RCC 7860 (cell line): ENCODE measurements around the gene PRKCSH.
"Not testable (repeated sequence)": the region's sequence is repeated elsewhere in the genome, so short reads cannot be mapped to it uniquely, and the experiment has no call there.

Experiments
- DNase-seq: peaks from one replicate; pipeline ENCODE4 v3.0.0-alpha.2; 2015; ENCODE audit warnings: low spot score
- FAIRE-seq: peaks from 2 replicates; lab custom pipeline; 2012; peaks lifted over from hg19 to GRCh38; lab: Jason Lieb, UNC

PRKCSH gene

DNA sequence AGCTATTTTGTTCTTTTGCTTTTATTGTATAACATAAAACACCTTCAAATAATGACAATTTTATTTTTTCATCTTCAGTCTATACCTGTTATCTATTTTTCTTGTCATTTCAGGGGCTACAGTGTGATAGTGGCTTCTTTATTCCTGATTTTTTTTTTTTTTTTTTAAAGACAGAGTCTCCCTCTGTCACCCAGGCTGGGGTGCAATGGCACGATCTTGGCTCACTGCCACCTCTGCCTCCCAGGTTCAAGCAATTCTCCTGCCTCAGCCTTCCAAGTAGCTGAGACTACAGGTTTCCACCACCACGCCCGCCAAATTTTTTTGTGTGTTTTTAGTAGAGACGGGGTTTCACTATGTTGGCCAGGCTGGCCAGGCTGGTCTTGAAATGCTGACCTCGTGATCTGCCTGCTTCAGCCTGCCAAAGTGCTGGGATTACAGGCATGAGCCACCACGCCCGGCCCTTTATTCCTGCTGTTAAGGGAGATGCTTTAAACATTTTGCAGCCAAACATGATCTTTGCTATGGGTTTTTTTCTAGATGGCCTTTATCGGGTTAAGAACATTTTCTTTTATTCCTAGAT is 32.9 kb downstream of the PRKCSH start:
- FAIRE-seq, DNase-seq: not testable (repeated sequence)

DNA sequence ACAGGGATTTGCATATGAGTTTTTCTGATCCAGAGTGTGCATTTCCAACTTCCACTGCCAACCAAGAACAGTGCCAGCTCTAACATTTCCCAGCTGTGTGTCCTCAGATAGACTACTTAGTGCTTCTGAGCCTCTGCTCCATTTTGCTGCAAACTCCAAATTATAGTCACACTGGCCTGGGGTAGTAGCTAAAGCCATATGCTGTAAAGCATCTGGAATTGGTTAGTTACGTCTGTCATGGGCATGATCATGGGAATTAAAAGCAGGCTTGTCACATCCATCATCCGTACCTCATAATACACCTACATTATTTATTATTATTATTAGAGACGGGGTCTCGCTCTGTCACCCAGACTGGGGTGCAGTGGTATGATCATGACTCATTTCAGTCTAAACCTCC is 38.3 kb downstream of the PRKCSH start:
- FAIRE-seq, result no peak
- DNase-seq, result no peak

DNA sequence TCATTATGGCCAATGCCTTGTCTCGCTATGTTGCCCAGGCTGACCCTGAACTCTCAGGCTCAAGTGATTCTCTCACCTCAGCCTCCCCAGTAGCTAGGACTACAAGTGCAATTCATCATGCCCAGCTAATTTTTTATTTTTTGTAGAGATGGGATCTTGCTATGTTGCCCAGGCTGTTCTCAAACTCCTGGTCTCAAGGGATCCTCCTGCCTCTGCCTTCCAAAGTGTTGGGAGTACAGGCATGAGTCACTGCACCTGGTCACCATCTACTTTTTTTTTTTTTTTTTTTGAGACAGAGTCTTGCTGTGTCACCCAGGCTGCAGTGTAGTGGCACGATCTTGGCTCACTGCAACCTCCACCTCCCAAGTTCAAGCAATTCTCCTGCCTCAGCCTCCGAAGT is 39.9 kb downstream of the PRKCSH start:
- FAIRE-seq, DNase-seq: not testable (repeated sequence)

DNA sequence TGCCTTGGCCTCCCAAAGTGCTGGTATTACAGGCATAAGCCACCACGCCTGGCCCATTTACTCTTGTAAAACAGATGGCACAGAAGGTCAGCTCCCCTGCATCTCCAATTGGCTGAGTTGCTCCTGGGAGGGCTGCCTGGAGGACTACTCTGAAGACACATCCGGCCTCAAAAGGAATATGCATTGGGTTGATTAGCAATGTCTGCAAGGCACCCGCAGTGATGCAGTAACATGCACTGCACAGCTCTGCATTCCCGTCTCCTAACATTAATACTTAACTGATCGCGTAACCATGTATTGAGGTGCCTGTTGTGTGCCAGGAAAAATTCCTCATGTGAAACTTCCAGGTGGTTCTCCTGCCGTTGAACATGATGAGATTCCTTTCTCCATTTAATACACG is 40.4 kb downstream of the PRKCSH start:
- DNase-seq, result no peak
- FAIRE-seq, result no peak

DNA sequence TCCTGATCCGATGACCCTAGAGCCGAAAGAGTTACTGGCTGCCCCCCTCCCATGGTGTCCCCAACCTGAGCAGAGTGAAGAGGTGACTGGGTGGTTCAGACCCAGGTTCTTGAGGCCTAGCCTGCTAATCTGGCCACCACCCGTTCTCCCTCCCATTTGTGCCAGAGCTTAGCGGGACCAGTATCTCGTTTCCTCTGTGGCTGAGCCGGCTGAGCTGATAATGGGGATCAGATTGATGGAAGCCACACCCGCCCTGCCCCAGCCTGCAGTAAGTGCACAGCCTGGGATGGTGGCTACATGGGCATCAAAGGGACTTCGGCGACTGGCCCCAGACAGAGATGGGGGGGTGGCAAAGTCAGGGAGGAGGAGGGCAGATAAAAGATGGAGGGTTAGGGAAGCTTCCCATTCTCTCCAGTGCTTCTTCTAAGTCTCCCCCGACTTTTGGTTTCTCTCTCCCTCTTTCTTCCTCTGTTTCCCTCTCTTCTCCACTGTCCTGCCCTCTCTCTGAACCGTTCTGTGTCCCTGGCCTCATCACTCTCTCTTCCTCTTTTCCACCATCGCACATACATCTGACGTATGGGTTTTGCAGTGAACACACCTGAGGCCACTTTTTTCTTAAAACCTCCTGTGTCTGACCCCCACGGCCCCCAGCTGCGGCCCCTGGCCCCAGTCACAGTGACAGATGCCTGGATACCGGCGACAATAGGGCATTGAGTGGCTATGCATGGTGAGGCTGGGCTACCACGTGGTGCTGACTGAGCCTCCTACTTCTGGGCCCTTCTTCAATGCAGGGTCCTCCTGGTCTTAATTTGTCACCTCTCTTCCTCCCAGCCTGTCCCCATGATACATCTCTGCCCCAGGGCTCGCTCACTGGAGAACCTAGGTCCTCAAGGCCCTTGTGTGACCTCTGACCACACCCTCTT is 43.0 kb downstream of the PRKCSH start:
- DNase-seq (no peak), FAIRE-seq (no peak)

DNA sequence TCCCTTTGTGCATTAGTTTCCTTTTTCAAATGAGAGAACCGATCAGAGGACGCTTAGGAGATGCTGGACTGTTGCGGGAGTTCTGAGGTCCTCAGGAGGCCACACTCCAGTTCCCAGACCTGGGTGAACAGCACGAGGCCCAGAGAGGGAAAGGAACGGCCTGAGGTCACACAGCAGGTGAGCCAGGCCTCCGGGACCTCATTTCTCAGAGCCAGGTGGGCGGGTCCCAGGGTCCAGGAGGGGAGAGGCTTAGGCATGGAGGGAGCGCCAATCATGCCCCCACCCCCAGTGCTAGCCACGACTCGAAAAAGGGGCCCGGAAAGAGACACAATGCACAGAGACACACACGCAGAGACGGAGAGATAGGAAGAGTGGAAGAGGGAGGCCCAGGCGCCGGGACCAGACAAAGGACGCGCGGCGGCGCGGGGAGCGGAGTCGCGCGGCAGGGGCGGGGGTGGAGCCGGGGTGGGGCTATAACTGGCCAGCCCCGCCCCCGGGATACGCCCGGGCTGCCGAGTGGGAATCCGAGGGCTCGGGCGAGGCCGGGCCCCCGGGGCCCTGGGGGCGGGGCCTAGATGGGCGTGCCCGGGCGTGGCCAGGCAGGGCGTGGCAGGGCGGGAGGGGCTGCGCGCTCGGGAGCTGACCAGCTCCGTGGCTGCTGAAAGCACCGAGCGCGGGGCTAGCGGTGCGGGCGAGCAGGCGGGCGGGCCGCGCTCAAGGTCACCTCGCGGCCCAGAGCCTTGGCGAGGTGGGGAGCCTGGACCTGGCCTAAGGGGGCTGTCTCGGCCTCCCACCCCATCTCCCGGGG is 43.9 kb downstream of the PRKCSH start:
- no peak for DNase-seq
- no peak for FAIRE-seq

DNA sequence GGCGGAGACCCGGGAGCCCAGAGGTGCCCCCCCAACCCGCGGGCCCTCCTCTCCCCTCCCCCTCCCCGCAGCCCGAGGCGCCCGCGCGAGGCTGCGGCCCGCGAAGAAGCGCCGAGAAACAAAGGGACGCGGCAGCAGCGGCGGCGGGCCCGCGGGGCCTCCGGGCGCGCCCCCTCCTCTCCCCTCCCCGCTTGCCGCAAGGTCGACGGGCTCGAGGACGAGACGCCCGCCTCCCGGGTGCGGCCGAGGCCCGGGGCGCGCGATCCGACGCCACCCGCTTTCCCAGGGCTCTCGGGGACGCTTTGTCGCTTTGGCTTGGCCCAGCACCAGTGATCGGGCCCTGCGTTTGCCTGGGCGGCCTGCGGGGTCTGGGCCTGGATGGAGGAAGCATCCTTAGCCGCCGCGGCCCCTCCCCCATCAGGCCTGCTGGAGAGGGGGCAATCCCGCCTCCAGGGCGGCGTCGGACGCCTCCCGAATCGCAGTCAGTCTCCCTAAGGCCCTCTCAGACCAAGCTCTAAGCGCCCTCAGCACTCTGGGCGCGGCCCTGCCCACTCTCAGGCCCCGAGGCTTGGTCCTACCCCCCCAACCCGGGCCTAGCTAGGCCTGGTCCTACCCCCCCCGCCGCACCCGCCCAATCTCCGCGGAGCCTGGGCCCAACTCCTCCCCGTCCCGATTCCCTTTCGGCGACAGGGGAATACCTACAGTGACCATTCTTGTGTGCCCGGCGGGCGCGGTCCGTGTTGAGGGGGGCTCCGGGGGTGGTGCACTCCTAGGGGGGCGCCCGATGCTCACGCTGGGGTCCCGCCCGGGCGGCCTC is 44.7 kb downstream of the PRKCSH start:
- FAIRE-seq (no peak), DNase-seq (no peak)

DNA sequence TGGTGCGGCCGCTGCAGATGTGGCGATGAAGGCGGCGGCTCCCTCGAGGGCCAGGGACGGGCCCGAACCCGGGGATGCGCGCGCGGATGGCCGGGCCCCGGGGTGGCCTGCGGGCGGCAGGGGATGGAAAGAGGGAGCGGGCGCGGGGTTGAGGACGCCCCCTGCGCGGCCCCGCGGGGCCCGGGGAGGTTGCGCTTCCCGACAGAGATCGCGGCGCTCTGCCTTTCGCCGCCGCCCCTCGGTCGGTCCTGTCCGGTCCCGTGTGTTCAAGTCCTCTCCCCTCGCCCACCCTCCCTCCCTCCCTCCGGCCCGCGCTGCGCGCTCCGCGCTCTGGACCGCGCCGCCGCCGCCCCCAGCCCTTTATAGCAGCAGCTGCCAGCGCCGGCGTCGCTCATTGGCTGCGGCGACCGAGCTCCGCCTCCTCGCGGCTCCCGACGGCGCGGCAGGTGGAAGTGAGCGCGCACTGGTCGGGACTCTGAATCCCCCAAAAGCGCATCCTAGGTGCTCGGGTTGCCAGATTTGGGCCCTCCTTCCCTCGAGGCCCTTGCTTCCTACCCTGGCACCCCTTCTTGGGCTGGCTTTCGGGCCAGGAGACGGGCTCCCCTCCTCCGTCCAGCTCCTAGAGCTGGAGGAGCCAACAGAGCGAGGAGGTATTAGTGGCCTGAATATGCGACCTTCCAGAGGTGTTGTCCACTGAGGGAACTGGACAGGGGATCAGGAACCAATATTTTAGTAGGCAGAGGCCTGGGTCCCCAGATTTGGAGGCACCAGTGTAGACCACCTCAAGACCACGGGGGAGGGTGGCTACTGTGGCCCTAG is 45.5 kb downstream of the PRKCSH start, which contains the start of gene ELAVL3:
Gene ELAVL3, minus strand, starts transcription at position 332 of the 819 bp plus-strand sequence. CDS start 438 bp downstream, outside the sequence.
- no peak for DNase-seq

DNA sequence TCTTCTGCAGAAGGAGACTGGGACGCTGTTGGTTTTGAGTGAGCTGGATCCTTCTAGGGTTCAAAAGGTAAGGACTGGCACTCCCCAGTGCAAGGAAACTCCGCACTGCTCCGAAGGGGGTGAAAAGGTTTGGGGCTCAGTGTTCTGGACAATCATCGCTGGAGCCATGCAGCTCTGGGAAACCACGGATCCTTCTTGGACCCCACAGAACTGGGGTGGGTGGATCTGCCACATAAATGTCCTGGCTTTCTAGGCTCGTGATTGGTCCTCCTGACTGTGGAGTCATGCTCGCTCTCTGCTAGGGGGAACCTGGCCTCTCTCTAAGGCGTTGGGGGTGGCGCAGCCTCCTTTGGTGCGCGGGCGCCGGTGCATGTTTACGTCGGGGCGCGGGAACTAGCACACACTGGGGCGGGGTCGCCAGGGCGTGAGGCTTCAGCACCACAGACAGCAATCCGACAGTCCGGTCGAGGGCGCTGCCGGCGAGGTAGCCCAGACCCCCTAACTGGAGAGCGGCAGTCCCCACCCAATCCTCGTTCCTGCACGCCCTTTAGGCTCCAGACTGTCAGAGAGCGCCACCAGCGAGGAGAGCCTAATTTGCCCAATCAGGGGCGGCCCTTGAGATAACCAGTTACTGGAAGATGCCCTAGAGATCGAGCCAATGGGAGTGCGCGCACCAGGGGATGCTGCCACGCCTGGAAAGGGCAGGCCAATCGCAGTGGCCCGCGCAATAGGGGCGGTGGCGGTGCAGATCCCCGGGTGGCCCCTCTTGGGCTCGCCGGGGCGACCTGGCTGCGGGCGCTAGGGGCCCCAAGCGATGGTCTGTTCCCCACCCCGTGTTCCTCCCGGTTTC is 46.3 kb downstream of the PRKCSH start:
- DNase-seq (peak; percentile 72), FAIRE-seq (peak; percentile 5)

More for the DNA sequence above, 45.5 kb downstream of the PRKCSH start, which contains the start of gene ELAVL3:
- no peak for FAIRE-seq

DNA sequence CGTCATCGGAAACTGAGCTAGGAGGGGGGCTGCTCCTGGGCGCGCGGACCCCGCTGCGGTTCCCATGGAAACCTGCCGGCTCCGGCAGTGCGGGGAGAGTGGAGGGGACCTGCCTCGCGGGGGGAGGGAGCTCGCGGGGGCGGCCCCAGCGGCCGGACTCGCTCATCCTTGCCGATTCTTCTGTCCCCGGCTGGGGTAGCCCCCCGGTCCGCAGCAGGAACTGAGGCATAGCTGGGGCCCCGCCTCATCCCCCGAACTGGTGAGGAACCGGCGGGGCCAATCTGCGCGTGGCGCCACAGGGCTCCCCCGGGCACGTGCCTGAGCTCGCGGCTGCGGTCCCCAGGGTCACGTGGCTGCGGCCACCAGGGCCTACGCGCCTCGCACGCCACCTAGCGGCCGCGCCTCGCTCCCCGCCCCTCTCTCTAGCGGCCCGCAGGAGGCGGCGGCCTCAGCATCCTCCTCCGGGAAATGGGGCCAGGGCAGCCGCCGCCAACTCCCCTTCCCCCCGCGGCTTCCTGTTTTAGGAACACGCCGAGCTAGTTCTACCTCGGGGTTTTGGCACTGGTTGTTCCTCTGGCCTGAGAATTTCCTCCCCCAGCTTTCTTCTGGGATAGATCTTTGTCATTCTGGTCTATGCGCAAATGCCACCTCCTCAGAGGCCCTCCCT is 47.1 kb downstream of the PRKCSH start:
- FAIRE-seq (no peak), DNase-seq (peak; percentile 65)

DNA sequence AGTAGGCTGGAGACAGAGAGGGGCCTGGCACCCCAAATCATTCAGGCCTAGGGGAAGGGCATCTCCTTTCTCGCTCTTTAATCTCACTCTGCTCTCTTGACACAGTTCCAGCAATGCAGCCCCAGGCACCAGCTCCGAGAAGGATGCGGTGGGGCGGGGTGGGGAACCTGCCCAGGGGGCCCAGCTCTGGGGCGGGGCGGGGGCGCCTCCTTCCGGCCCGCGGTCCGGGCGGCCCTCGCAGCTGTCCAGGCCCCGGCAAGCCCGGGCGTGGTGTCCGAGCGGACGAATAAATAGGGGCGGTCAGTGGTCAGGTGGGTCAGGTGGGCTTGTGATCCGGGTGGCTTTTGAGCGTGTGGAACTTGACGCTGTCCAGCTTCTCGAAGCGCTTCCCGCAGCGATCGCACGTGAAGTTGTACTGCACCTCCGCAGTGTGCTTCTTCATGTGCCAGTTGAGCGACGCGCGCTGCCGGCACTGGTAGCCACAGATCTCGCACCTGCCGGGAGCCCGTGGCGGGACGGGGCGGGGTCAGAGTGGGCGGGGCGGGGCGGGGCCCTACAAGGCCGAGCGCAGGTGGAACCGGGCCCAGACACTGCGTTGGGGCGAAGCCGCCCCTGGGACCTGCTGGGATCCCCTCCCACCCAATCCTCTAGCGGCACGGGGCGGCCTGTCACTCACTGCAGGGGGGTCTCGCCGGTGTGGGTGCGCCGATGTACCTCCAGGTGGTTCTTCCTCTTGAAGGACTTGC is 48.1 kb downstream of the PRKCSH start:
- no peak for FAIRE-seq
- DNase-seq, result no peak

DNA sequence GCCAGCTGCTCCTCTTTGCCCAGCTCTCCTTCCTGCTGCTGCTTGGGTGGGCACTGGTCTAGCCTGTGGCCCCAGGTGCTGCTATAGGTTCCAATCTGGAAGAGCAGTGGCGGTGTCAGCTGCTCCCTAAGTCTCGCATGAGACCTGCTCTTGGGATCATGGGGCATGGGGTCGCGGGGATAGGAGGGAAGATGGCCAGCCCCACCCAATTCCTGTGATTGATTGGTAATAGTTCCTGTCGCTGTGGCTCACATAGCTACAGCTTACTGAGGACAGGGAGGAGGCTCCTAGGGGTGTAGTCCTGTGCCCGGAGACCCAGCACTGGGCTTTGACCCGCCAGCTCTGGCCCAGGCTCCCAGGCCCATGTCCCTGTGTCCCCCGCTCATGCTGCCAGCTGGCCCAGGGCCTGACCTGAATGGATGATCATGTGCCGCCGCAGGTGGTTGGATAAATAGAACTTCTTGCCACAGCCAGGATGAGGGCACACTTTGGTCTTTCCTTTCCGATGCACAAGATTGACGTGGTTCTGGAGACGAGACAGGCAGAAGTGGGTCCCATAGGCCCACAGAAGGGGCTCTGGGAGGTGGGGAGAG is 49.9 kb downstream of the PRKCSH start:
- FAIRE-seq (no peak), DNase-seq (no peak)

DNA sequence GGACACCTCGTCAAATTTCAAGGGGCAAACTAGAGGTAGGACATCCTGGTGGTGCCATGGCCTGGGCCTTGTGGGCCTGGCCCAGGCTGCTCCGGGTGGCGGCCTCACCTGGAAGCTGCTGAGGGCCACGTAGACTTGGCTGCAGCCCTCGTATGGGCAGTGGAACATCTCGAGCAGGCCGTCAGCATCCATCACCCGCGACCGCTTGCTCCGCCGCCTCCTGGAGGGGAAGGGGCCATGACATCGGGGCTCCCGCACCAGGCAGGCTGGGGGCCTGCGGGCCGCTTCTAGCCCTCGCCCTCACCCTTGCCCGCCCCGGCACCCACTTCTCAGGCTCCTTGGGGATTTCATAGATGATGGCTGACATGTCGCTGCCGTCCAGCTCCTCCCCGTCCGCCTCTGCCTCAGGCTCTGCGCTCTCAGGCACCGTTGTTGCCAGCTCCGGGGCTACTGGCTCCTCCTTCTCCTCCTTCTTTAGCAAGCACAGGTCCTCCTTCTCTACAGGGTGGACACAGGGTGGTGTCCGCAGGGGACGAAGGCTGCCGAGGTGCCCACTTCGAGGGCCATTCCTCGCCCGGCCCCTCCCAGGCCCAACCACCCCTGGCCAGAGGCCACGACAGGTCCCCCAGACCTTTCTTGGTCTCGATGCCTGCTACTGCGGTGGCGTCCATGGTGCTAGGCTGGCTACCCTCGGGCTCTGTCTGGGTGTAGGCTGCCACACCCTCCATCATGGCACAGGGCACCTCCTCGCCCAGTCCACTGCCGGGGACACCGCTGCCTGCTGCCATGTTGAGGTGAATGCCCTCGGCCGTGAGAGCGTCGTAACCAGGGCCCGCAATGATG is 51.4 kb downstream of the PRKCSH start:
- no peak for DNase-seq
- FAIRE-seq, result no peak

DNA sequence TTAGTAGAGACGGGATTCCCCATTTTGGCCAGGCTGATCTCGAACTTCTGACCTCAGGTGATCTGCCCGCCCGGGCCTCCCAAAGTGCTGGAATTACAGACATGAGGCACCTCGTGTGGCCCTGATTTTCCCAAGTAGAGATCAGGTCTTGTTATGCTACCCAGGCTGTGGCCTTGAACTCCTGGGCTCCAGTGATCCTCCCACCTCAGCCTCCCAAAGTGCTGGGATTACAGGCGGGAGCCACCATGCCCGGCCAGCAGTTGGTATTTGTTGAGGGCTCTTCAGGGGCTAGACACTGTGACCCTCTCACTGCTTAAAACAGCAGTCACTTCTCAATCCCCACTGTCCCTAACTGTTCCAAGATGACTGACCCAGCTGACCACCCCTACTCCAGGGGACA is 53.9 kb downstream of the PRKCSH start:
- DNase-seq (no peak), FAIRE-seq (no peak)

DNA sequence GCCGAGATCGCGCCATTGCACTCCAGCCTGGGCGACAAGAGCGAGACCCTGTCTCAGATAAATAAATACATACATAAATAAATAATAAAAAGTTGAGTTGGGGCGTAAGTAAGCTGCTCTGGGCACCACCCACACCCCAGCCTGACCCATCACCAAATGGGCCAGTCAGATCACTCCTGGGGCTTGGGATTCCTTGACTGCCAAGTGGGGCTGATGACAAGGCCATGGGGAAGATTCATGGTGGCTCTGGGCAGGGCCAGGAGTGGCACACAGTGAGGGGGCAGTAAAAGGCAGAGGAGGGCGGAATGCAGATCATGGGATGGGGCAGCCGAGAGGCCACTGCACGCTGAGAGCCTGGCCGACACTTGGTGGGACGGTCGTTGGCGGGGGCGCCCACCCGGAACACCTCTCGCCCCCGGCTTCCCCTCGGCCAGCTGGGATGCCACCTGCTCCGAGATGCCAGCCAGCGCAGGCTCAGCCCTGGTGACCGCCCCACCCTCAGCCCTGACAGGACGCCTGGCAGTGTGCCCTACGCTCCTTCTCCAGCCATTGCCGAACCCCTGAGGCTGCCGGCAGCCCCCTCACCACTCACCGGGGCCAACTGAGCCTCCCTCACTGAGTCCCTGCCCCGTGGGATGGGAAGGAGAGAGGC is 59.3 kb downstream of the PRKCSH start:
- FAIRE-seq (no peak), DNase-seq (no peak)

DNA sequence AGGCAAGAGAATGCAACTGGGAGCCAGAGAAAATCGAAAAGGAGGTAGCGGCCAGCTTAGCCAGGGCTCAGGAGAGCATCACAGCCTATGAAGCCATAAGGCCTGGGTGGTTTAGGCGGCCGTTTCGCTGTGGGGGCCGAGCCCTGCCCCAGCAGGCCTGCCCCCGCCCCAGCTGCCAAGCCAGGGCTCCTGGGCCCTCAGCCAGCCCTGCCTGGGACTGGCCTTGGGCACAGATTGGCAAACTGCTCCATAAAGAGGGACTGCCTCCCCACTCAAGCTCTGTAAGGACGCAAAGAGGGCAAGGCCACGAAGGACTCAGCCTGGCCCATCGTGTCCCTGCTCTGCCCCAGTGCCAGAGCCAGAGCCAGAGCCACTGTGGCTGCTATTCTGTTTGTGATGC is 60.0 kb downstream of the PRKCSH start:
- no peak for DNase-seq
- FAIRE-seq, result no peak
